WTC11 (cell line): ENCODE results near the gene SND1. TPM values are rescaled to one million over a fixed set of nuclear protein-coding genes. Genes with fewer than 3 reads are reported as not detected.

Experiments used
- ATAC-seq: fragments of 200-7000 bp; cut with Tn5 transposase; 2 replicates; pipeline ENCODE4 v1.10.0; 2021; ENCODE audit warnings: mild to moderate bottlenecking, moderate library complexity
- CTCF ChIA-PET: fragments of 300-600 bp; sonication (Branson Sonifier 250); formaldehyde crosslinking; loops from one replicate; lab custom pipeline; 2021; ENCODE audit warnings: antibody characterized with exemption; lab: Charles Lee
- POLR2A ChIA-PET: fragments of 350-600 bp; sonication (Branson Sonifier 250); formaldehyde crosslinking; loops from one replicate; lab custom pipeline; 2021; ENCODE audit warnings: antibody characterized with exemption; lab: Charles Lee
- DNase-seq: peaks from one replicate; pipeline ENCODE4 v3.0.0; 2021; ENCODE audit warnings: low spot score
- H3K27ac Mint-ChIP-seq: 2 replicates; pipeline ENCODE4 v1.8.0; 2021; ENCODE audit warnings: mixed read lengths
- H3K27me3 Mint-ChIP-seq: 2 replicates; pipeline ENCODE4 v1.8.0; 2021; ENCODE audit warnings: low read depth, mild to moderate bottlenecking, moderate library complexity, mixed read lengths
- H3K36me3 Mint-ChIP-seq: 2 replicates; pipeline ENCODE4 v1.8.0; 2021; ENCODE audit warnings: mixed read lengths
- H3K4me1 Mint-ChIP-seq: 2 replicates; pipeline ENCODE4 v1.8.0; 2022; ENCODE audit warnings: mixed read lengths
- H3K4me3 Mint-ChIP-seq: 2 replicates; pipeline ENCODE4 v1.8.0; 2021; ENCODE audit warnings: mild to moderate bottlenecking, moderate library complexity, mixed read lengths
- H3K9me3 Mint-ChIP-seq: 2 replicates; pipeline ENCODE4 v1.8.0; 2021; ENCODE audit warnings: mixed read lengths
- ATF1 ChIP-seq: sonication (generic); formaldehyde crosslinking; IDR thresholded peaks from 2 replicates; pipeline ENCODE4 v1.8.1; 2023; ENCODE audit warnings: mild to moderate bottlenecking, moderate library complexity, missing genetic modification reagents
- CBFB ChIP-seq: sonication (generic); formaldehyde crosslinking; IDR thresholded peaks from 2 replicates; pipeline ENCODE4 v1.8.1; 2022; ENCODE audit warnings: mild to moderate bottlenecking, low read depth, missing genetic modification reagents
- IRF2 ChIP-seq: sonication (generic); formaldehyde crosslinking; IDR thresholded peaks from 2 replicates; pipeline ENCODE4 v1.8.0; 2022; ENCODE audit warnings: low read depth, missing genetic modification reagents, borderline replicate concordance
- JUN ChIP-seq: sonication (generic); formaldehyde crosslinking; IDR thresholded peaks from 2 replicates; pipeline ENCODE4 v1.8.0; 2023; ENCODE audit warnings: mild to moderate bottlenecking, missing genetic modification reagents
- KAT7 ChIP-seq: sonication (generic); formaldehyde crosslinking; IDR thresholded peaks from 2 replicates; pipeline ENCODE4 v1.8.1; 2023; ENCODE audit warnings: missing genetic modification reagents, mild to moderate bottlenecking, borderline replicate concordance
- NR3C1 ChIP-seq: sonication (generic); formaldehyde crosslinking; conservative IDR thresholded peaks from 2 replicates; pipeline ENCODE4 v1.8.1; 2023; ENCODE audit warnings: low read depth, mild to moderate bottlenecking, missing genetic modification reagents
- RORB ChIP-seq: fragments of 250-450 bp; sonication (Bioruptor Pico); IDR thresholded peaks from 2 replicates; pipeline ENCODE4 v1.9.0; 2021; ENCODE audit warnings: mild to moderate bottlenecking
- SP1 ChIP-seq: sonication (generic); formaldehyde crosslinking; conservative IDR thresholded peaks from 2 replicates; pipeline ENCODE4 v1.8.1; 2022; ENCODE audit warnings: missing genetic modification reagents
- TEAD4 ChIP-seq: sonication (generic); formaldehyde crosslinking; IDR thresholded peaks from 2 replicates; pipeline ENCODE4 v1.8.0; 2022; ENCODE audit warnings: mild to moderate bottlenecking, missing genetic modification reagents
- ZNF671 ChIP-seq: fragments of 250-450 bp; sonication (Bioruptor Pico); IDR thresholded peaks from 2 replicates; pipeline ENCODE4 v1.8.0; 2021; ENCODE audit warnings: mild to moderate bottlenecking
- total RNA-seq: library from RNA; stranded (reverse); gene quantifications from 3 replicates; pipeline ENCODE4 v1.2.3, GENCODE V29; 2021
- TF ChIP-seq, protein P1 (sequence below): sonication (generic); formaldehyde crosslinking; IDR thresholded peaks from 2 replicates; pipeline ENCODE4 v1.8.1; 2023; ENCODE audit warnings: mild to moderate bottlenecking, missing genetic modification reagents, moderate library complexity
- TF ChIP-seq, protein P2 (sequence below): fragments of 200-600 bp; IDR thresholded peaks from 2 replicates; pipeline ENCODE4 v1.8.0; 2022; ENCODE audit warnings: antibody characterized with exemption
- TF ChIP-seq, protein P3 (sequence below): sonication (generic); formaldehyde crosslinking; IDR thresholded peaks from 2 replicates; pipeline ENCODE4 v1.8.1; 2022; ENCODE audit warnings: low read depth, missing genetic modification reagents, borderline replicate concordance
- TF ChIP-seq, protein P4 (sequence below): sonication (generic); formaldehyde crosslinking; IDR thresholded peaks from 2 replicates; pipeline ENCODE4 v1.8.1; 2023; ENCODE audit warnings: mild to moderate bottlenecking, moderate library complexity, missing genetic modification reagents
- TF ChIP-seq, protein P5 (sequence below): fragments of 250-450 bp; sonication (Bioruptor Pico); IDR thresholded peaks from 2 replicates; pipeline ENCODE4 v1.9.0; 2021; ENCODE audit warnings: moderate library complexity, mild to moderate bottlenecking, inconsistent platforms, borderline replicate concordance
- TF ChIP-seq, protein P6 (sequence below): fragments of 250-450 bp; sonication (Bioruptor Pico); IDR thresholded peaks from 2 replicates; pipeline ENCODE4 v1.8.0; 2021; ENCODE audit warnings: mild to moderate bottlenecking
- TF ChIP-seq, protein P7 (sequence below): sonication (generic); formaldehyde crosslinking; IDR thresholded peaks from 2 replicates; pipeline ENCODE4 v1.8.0; 2023; ENCODE audit warnings: missing genetic modification reagents
- TF ChIP-seq, protein P8 (sequence below): fragments of 250-450 bp; sonication (Bioruptor Pico); IDR thresholded peaks from 2 replicates; pipeline ENCODE4 v1.9.0; 2021; ENCODE audit warnings: mild to moderate bottlenecking, borderline replicate concordance
- TF ChIP-seq, protein P9 (sequence below): sonication (generic); formaldehyde crosslinking; IDR thresholded peaks from 2 replicates; pipeline ENCODE4 v1.8.0; 2022; ENCODE audit warnings: mild to moderate bottlenecking, missing genetic modification reagents

Gene SND1
- total RNA-seq, 1 experiment from 2014 or later = 261 TPM

DNA sequence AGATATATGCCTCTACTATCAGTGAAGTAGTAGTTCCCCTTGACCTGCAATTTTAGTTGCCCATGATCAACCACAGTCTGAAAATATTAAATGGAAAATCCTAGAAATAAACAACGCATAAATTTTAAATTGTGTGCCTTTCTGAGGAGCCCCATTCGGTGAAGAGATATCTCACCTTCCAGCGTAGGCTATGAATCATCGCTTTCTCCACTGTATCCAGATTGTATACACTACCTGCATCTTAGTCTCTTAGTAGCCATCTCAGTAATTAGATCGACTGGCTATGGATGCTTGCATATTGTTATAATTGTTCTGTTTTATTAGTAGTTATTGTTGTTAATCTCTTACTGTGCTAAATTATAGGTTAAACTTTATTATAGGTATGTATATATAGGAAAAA is 227.9 kb downstream of the SND1 start (continued):
- TF ChIP-seq, protein P1, sequence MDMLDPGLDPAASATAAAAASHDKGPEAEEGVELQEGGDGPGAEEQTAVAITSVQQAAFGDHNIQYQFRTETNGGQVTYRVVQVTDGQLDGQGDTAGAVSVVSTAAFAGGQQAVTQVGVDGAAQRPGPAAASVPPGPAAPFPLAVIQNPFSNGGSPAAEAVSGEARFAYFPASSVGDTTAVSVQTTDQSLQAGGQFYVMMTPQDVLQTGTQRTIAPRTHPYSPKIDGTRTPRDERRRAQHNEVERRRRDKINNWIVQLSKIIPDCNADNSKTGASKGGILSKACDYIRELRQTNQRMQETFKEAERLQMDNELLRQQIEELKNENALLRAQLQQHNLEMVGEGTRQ = no peak
- TF ChIP-seq, protein P2, sequence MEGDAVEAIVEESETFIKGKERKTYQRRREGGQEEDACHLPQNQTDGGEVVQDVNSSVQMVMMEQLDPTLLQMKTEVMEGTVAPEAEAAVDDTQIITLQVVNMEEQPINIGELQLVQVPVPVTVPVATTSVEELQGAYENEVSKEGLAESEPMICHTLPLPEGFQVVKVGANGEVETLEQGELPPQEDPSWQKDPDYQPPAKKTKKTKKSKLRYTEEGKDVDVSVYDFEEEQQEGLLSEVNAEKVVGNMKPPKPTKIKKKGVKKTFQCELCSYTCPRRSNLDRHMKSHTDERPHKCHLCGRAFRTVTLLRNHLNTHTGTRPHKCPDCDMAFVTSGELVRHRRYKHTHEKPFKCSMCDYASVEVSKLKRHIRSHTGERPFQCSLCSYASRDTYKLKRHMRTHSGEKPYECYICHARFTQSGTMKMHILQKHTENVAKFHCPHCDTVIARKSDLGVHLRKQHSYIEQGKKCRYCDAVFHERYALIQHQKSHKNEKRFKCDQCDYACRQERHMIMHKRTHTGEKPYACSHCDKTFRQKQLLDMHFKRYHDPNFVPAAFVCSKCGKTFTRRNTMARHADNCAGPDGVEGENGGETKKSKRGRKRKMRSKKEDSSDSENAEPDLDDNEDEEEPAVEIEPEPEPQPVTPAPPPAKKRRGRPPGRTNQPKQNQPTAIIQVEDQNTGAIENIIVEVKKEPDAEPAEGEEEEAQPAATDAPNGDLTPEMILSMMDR = no peak
- TF ChIP-seq, protein P3, sequence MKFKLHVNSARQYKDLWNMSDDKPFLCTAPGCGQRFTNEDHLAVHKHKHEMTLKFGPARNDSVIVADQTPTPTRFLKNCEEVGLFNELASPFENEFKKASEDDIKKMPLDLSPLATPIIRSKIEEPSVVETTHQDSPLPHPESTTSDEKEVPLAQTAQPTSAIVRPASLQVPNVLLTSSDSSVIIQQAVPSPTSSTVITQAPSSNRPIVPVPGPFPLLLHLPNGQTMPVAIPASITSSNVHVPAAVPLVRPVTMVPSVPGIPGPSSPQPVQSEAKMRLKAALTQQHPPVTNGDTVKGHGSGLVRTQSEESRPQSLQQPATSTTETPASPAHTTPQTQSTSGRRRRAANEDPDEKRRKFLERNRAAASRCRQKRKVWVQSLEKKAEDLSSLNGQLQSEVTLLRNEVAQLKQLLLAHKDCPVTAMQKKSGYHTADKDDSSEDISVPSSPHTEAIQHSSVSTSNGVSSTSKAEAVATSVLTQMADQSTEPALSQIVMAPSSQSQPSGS = no peak
- TF ChIP-seq TEAD4 (CRISPR knock-in tag) (no peak), JUN (CRISPR knock-in tag) (no peak), IRF2 (CRISPR knock-in tag) (no peak), CBFB (no peak), ATF1 (CRISPR knock-in tag) (no peak)
- TF ChIP-seq, protein P4, sequence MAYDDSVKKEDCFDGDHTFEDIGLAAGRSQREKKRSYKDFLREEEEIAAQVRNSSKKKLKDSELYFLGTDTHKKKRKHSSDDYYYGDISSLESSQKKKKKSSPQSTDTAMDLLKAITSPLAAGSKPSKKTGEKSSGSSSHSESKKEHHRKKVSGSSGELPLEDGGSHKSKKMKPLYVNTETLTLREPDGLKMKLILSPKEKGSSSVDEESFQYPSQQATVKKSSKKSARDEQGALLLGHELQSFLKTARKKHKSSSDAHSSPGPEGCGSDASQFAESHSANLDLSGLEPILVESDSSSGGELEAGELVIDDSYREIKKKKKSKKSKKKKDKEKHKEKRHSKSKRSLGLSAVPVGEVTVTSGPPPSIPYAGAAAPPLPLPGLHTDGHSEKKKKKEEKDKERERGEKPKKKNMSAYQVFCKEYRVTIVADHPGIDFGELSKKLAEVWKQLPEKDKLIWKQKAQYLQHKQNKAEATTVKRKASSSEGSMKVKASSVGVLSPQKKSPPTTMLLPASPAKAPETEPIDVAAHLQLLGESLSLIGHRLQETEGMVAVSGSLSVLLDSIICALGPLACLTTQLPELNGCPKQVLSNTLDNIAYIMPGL (CRISPR knock-in tag) = no peak

DNA sequence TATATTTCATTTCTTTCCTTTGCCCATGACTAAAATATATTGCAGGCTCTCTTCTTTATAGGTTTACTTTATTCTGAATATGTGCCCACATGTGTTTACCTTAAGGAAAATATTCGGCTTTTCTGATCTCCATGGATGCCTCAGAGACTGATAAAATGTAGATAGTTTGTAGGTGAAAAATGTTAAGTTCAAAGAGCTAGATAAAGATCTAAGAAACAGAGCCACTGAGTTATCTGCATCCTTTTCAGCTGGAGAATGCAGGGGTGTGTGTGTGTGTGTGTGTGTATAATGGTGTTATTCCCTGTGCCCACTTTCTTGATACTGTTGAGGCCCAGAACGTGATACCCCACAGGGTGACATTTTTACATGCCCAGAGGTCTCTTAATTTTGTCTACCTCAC is 228.5 kb downstream of the SND1 start:
- Mint-ChIP-seq H3K9me3 (no peaks in the 10 kb centered on the region), H3K36me3 (no peaks in the 10 kb centered on the region), H3K4me1 (peaks cover 30% of the 10 kb centered on the region), H3K4me3 (no peak overlapping the region), H3K27ac (no peak overlapping the region), H3K27me3 (no peaks in the 10 kb centered on the region)
- CTCF ChIA-PET = interaction anchor here (0.7 kb wide), 1 partner anchor 172 kb away, joined by 3 read pairs; no protein-coding TSS in a partner anchor
- no peak for DNase-seq
- no peak for ATAC-seq
- POLR2A ChIA-PET = no interaction called here
- TF ChIP-seq NR3C1 (no peak), RORB (no peak), SP1 (CRISPR knock-in tag) (no peak), KAT7 (CRISPR knock-in tag) (no peak), ZNF671 (CRISPR knock-in tag) (no peak)
- TF ChIP-seq, protein P5, sequence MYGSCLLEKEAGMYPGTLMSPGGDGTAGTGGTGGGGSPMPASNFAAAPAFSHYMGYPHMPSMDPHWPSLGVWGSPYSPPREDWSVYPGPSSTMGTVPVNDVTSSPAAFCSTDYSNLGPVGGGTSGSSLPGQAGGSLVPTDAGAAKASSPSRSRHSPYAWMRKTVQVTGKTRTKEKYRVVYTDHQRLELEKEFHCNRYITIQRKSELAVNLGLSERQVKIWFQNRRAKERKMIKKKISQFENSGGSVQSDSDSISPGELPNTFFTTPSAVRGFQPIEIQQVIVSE = no peak
- TF ChIP-seq, protein P6, sequence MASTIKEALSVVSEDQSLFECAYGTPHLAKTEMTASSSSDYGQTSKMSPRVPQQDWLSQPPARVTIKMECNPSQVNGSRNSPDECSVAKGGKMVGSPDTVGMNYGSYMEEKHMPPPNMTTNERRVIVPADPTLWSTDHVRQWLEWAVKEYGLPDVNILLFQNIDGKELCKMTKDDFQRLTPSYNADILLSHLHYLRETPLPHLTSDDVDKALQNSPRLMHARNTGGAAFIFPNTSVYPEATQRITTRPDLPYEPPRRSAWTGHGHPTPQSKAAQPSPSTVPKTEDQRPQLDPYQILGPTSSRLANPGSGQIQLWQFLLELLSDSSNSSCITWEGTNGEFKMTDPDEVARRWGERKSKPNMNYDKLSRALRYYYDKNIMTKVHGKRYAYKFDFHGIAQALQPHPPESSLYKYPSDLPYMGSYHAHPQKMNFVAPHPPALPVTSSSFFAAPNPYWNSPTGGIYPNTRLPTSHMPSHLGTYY (CRISPR knock-in tag) = no peak
- TF ChIP-seq, protein P7, sequence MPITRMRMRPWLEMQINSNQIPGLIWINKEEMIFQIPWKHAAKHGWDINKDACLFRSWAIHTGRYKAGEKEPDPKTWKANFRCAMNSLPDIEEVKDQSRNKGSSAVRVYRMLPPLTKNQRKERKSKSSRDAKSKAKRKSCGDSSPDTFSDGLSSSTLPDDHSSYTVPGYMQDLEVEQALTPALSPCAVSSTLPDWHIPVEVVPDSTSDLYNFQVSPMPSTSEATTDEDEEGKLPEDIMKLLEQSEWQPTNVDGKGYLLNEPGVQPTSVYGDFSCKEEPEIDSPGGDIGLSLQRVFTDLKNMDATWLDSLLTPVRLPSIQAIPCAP (CRISPR knock-in tag) = no peak
- TF ChIP-seq, protein P8, sequence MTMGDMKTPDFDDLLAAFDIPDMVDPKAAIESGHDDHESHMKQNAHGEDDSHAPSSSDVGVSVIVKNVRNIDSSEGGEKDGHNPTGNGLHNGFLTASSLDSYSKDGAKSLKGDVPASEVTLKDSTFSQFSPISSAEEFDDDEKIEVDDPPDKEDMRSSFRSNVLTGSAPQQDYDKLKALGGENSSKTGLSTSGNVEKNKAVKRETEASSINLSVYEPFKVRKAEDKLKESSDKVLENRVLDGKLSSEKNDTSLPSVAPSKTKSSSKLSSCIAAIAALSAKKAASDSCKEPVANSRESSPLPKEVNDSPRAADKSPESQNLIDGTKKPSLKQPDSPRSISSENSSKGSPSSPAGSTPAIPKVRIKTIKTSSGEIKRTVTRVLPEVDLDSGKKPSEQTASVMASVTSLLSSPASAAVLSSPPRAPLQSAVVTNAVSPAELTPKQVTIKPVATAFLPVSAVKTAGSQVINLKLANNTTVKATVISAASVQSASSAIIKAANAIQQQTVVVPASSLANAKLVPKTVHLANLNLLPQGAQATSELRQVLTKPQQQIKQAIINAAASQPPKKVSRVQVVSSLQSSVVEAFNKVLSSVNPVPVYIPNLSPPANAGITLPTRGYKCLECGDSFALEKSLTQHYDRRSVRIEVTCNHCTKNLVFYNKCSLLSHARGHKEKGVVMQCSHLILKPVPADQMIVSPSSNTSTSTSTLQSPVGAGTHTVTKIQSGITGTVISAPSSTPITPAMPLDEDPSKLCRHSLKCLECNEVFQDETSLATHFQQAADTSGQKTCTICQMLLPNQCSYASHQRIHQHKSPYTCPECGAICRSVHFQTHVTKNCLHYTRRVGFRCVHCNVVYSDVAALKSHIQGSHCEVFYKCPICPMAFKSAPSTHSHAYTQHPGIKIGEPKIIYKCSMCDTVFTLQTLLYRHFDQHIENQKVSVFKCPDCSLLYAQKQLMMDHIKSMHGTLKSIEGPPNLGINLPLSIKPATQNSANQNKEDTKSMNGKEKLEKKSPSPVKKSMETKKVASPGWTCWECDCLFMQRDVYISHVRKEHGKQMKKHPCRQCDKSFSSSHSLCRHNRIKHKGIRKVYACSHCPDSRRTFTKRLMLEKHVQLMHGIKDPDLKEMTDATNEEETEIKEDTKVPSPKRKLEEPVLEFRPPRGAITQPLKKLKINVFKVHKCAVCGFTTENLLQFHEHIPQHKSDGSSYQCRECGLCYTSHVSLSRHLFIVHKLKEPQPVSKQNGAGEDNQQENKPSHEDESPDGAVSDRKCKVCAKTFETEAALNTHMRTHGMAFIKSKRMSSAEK (CRISPR knock-in tag) = no peak
- TF ChIP-seq, protein P9, sequence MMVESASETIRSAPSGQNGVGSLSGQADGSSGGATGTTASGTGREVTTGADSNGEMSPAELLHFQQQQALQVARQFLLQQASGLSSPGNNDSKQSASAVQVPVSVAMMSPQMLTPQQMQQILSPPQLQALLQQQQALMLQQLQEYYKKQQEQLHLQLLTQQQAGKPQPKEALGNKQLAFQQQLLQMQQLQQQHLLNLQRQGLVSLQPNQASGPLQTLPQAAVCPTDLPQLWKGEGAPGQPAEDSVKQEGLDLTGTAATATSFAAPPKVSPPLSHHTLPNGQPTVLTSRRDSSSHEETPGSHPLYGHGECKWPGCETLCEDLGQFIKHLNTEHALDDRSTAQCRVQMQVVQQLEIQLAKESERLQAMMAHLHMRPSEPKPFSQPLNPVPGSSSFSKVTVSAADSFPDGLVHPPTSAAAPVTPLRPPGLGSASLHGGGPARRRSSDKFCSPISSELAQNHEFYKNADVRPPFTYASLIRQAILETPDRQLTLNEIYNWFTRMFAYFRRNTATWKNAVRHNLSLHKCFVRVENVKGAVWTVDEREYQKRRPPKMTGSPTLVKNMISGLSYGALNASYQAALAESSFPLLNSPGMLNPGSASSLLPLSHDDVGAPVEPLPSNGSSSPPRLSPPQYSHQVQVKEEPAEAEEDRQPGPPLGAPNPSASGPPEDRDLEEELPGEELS = no peak
